GM21528 (cell line): ENCODE measurements around the gene ELANE.
"Not testable (repeated sequence)": the region's sequence is repeated elsewhere in the genome, so short reads cannot be mapped to it uniquely, and the experiment has no call there.

Experiments
- ATAC-seq: cut with Tn5 transposase; IDR thresholded peaks from one replicate; pipeline ENCODE4 v1.9.1; 2021; ENCODE audit warnings: mild to moderate bottlenecking, moderate library complexity; ENCODE audit not compliant: unreplicated experiment, low FRiP score

ELANE gene

DNA sequence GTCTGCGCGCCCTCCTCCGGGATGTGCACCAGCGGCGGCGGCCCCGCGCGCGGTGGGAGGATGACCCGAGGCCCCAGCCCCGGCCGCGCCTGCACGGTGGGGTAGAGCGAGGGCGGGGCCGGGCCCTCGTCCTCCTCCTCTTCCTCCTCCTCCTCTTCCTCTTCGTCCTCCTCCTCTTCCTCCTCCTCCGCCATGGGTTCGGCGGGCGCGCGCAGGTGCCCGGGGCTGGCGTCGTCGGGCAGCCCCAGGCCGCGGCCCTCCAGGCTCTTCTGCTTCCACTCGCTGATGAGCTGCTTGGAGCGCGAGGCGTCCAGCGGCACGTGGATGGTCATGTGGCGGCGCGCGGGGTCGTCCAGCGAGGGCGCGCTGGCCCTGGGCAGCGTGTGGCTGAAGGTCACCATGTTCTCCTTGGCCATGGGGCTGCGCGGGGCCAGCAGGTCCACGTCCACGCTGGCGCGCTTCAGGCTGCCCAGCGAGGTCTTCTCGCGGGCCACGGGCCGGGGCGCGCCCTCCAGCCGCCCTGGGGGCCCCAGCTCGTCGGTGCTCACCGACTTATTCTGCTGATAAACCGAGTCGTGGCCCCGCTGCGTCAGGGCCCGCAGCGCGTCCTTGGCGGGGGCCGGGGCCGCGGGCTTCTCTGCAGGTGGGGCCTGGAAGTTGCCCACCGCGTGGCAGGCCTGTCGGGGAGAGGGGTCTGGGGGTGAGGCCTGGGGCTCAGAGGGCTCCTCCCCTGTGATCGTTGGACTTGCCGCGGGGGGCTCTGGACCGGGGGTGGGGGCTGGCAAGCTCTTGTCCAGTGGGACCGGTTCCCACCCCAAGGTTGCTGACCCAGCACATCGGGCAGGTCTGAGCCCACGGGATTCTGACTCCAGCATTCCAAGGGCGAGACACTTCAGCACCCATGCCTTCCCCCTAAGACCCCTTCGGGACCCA is 38.6 kb upstream of the ELANE start:
- no peak for ATAC-seq

GRCh38 chr19:814152-815078 is 37.7 kb upstream of the ELANE start:
- ATAC-seq: no peak

- no peak for ATAC-seq
Observed at GRCh38 chr19:815079-815774, 36.9 kb upstream of the ELANE start.

DNA sequence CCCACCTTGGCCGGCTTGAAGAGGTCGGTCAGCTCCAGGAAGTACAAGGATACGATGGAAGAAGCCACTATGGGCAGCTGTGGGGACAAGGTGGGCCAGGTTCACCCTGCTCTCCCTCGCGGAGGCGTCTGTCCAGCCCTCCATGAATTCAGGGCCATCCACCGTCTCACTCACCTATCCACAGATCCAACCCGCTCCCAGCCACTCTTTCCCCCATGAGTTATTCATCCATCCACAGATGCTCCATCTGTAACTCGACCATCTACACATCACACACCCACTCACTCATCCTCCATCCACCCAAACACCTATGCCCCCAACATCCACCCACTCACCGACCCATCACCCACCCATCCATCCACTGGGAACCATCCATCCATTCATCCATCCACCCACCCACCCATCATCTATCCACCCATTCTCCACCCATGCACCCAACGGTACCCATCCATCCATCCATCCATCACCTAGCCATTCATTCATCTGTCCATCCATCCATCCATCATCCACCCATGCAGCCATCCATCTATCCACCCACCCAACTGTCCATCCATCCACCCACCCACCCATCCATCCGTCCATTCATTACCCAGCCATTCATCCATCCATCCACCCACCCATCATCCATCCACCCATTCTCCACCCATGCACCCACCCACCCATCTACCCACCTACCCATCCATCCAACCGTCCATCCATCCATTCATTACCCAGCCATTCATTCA is 36.2 kb upstream of the ELANE start:
- ATAC-seq: no peak

DNA sequence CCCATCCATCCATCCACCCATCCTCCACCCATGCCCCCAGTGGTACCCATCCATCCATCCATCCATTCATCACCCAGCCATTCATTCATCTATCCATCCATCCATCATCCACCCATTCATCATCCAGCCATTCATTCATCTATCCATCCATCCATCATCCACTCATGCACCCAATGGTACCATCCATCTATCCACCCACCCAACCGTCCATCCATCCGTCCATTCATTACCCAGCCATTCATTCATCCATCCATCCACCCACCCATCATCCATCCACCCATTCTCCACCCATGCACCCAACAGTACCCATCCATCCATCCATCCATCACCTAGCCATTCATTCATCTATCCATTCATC is 35.6 kb upstream of the ELANE start:
- no peak for ATAC-seq

DNA sequence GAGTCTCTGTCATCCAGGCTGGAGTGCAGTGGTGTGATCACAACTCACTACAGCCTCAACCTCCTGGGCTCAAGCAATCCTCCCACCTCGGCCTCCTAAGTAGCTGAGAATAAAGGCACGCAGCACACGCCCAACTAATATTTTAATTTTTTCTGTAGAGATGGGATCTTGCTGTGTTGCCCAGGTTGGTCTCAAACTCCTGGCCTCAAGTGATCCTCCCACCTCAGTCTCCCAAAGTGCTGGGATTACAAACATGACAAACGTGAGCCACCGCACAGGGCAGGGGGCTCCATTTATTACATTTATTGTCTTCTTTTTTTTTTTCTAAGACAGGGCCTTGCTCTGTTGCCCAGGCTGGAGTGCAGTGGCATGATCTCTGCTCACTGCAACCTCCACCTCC is 31.9 kb upstream of the ELANE start:
- not testable (repeated sequence) for ATAC-seq

- ATAC-seq: no peak
Observed at GRCh38 chr19:821231-821824, 30.8 kb upstream of the ELANE start.

GRCh38 chr19:821825-822503 is 30.1 kb upstream of the ELANE start, which contains the start of gene PLPPR3:
Gene PLPPR3, minus strand, starts transcription at chr19:821955. Its CDS starts 396 bp downstream, at chr19:821559.
- no peak for ATAC-seq

DNA sequence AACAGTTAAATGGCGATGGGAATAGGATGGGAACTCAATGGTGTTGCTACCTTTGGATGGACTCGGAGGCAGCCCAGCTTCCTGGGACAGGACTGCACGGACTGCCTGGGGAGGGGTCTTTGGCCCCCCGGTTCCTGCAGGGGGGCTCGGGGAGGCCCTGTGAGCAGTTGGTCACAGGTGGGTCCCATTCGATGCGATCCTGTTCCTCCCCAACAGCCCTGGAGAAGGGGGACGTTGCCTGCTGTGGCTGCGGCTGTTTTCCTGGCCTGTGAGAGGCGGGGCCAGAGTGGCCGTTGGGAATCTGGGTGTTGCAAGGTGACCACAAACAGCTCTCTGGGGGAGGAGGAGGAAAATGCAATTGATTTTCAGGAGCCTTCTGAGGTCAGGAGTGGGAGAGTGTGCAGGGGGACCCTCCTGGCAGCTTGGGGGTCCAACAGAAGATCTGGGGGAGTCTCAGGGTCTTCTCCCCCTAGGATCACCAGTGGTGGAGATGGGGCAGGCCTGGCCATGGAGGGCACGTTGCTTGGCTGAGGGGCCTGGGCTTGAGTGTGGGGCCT is 28.5 kb upstream of the ELANE start:
- no peak for ATAC-seq

DNA sequence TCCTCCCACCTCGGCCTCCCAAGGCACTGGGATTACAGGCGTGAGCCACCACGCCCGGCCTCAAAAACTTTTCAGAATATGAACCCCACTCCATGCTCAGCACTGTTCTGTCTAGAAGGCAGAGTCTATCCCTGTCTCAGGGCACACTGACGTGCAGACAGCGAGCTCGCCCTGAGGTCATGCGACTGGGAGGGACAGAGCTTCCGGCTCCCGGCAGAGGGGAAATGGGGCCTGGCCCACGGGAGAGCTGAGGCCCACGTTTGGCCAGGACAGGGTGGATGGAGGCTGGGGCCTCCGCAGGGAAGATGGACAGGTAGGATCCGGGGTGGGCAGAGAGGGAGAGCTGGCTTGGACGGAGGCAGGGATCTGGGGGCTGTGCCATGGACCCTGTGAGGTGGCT is 27.2 kb upstream of the ELANE start:
- no peak for ATAC-seq

DNA sequence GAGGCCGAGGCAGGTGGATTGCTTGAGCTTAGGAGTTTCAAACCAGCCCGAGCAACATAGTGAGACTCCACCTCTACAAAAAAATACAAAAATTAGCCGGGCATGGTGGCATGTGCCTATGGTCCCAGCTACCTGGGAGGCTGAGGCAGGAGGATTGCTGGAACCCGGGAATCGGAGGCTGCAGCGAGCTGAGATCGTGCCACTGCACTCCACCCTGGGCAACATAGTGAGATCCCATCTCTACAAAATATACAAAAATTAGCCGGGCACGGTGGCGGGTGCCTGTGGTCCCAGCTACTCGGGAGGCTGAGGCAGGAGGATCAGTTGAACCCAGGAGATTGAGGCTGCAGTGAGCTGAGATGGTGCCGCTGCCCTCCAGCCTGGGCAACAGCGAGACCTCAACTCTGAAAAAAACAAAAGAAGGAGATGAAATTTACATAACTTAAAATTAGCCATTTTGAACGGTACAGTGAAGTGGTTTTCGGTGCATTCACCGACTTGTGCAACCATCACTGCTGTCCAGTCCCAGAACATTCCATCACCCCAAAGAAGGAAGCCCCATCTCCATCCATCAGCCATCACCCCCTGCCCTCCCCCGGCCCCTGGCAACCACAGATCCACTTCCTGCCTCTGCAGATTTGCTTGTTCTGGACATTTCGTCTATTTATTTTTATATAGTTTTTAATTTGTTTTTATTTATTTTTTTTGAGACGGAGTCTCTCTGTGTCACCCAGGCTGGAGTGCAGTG is 26.0 kb upstream of the ELANE start:
- no peak for ATAC-seq

- ATAC-seq: no peak
Observed at GRCh38 chr19:827314-827709, 24.8 kb upstream of the ELANE start.

DNA sequence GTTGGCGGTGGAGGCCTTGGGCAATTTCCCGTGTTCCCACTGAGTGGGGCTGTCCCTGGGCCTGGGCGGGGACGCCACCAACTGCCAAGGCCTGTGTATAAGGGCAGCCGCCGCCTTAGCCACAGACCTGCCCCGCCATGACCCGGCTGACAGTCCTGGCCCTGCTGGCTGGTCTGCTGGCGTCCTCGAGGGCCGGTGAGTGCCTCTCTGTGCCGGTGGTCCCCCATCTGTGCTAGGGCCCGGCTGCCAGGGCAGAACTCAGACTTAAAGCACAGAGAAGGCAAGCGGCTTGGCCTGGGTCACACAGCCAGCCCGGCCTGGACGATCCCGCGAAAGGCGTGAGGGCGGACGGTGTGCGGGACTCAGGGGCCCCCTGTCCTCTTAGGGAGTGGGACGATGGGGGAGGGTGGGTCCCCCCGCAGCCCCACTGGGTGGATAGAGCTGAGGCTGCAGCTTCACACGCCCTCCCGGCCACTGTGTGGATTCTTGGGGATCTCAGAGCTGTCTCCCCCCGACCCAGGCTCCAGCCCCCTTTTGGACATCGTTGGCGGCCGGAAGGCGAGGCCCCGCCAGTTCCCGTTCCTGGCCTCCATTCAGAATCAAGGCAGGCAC is 24.3 kb upstream of the ELANE start, which contains the start of gene AZU1:
TSS of gene AZU1 (plus strand) at position 128 of the 612 bp plus-strand sequence. CDS start at position 138, 10 bp downstream.
- no peak for ATAC-seq

GRCh38 chr19:829129-829758 is 22.9 kb upstream of the ELANE start:
- no peak for ATAC-seq

DNA sequence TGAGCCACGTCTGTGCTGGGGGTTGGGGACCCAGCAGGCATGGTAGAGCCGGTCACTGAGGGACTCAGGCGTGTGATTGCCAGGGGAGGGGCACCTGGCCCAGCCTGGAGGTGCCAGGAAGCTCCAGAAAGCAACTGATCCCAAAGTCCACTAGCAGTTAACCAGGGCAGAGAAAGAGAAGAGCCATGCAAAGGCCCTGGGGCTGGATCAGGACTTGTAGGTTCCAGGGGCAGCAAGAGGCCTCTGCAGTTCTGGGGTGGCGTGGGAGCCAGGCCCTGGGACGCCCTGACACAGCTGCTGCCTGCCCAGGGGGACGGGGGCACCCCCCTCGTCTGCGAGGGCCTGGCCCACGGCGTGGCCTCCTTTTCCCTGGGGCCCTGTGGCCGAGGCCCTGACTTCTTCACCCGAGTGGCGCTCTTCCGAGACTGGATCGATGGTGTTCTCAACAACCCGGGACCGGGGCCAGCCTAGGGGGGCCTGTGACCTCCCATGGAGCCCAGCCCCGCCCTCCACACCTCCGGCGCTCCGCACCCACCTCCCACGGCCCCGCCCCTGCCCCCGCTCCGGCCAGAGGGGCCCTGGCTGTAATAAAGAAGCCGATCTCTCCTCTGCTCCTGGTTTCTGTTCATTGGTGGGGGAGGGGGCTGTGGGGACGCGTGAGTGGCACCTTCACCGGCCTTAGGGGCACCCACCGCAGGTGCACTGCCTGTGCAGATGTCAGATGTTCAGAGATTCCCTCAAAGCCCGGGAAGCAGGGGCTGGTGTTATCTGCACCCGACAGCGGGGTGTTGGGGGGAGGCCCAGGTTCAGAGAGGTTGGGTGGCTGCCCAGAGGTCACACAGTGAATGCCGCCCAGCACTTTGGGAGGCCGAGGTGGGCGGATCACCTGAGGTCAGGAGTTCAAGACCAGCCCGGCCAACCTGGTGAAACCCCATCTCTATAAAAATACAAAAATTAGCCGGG is 20.4 kb upstream of the ELANE start:
- no peak for ATAC-seq

DNA sequence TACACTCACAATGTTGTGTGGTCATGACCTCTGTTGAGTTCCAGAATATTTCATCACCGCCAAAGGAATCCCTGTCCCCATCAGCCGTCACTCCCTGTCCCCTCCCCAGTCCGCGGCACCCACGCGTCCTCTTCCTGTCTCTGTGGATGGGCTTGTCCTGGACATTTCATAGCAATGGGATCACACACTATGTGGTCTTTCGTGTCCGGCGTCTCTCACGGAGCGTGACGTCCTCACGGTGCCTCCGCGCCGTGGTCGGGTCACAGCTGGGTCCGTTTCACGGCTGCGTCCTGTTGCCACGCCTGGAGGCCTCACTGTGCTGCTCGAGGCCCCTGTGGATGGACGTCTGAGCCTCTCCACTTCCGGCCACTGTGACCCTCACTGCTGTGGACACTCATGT is 17.9 kb upstream of the ELANE start:
- ATAC-seq: no peak
